HUDEP-2 (cell line): Measurements from ENCODE around the gene INSYN1.

Experiments
- DNase-seq, 76 experiments: peaks; one replicate each; lab custom pipeline; 2025; ENCODE audit not compliant: unreplicated experiment in 76 of 76; lab: John Stamatoyannopoulos, UW

The INSYN1 gene

DNA sequence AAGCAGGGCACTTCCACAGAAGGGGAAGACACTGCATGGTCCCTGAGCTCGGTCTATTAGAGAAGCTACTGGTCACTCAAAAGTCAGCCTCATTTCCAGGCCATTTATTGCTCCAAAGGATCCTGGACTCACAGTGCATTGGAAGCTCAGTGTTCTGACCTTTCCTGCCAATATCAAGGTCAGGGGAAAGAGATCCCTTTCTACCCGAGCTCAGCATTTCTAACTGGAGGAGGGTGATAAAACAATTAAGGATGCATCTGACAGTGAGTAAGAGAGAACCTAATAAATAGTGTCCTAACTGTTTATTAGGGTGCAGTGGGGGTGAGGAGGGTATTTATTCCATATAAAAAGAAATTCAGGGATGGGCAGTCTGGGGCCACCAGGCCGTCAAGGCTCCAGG lies 26.8 kb upstream of the INSYN1 start:
- DNase-seq, result no peak

DNA sequence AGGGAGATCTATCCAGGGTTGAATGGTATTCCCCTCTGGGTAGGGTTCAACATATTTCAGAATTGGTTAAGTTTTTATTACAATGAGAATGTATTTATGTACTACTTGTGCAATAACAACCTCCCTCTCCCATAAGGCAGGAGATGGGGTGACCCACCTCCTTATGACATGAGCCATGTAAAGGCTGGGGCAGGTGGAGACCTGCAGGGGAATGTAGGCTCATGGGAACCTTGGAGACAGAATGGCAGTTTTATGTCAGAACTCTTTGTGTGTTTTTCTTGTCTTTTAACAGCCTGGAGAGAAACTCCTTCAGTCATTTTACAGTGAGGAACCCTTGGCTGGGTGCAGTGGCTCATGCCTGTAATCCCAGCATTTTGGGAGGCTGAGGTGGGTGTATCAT lies 24.6 kb upstream of the INSYN1 start:
- DNase-seq, result no peak

GRCh38 chr15:73773428-73773827 lies 20.3 kb upstream of the INSYN1 start:
- DNase-seq, result no peak

- DNase-seq, result no peak
Observed at GRCh38 chr15:73771385-73772045, 18.4 kb upstream of the INSYN1 start.

GRCh38 chr15:73770050-73770449 lies 16.9 kb upstream of the INSYN1 start:
- DNase-seq, result no peak

DNA sequence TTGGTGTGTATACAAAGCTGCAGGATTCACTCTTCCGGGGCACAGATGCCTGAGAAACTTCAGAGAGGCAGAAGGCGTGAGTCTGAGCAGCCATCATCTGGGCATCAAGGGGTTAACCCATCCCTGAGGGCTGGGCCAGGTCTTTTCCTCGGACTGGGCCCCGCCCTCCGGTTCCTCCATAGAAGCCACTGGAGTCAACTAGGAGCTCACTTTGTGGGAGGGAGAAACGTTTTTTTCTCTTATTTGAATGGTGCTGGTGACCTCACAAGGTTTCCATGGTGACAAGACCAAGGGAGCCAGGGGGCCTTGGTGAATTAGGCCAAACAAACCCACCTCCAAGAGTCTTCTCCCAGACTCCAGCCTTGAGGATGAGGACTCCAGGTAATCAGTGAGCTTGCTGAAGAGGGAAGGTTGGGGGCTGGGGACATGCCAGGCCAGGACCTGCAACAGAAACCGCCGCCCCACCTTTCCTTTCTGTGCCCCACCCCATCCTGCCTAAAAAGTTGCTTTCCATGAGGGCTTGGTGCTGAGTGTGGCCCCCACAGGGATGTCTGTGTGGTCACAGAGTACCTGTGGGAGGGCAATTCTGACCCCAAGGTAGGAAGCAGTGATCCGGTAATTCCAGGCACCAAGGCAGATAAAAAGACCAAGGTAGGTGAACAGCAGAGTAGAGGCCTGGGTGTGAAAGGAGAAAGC lies 14.8 kb upstream of the INSYN1 start:
- no peak for DNase-seq

DNA sequence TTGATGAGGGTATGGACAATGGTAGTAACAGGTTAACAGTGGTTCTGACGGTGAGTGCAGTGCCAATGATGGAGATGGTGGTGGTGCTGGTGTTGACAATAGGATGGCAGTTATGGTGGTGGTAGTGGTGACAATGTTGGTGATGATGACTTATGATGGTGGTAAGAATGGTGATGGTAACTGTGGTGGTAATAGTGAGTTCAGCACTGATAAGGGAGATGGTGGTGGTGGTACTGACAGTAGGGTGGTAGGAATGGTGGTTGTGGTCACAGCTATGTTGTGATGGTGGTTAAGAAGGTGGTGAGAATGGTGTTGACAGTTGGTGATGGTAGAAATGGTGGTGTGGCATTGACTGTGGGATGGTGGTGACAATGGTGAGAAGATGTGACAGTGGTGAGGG lies 13.4 kb upstream of the INSYN1 start:
- DNase-seq, result no peak

DNA sequence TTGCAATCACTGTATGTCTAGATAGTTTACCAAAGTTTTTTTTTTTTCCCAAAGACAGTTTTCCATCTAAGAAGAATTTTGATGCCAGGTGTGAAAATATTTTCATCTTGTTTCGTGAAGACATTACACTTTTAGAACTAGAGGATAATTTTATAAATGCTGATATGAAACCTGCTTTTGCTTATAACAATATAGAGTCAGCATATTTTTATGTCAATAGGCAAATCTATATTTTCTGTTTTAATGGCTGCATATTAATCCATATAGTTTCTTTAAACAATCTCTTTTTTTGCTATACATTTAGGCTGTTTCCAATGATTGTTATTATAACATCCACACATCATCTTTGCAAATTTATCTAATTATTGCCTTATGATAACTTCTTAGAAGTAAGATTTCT lies 12.6 kb upstream of the INSYN1 start:
- no peak for DNase-seq

- no peak for DNase-seq
Observed at GRCh38 chr15:73763931-73764330, 10.8 kb upstream of the INSYN1 start.

- DNase-seq, result no peak
Observed at GRCh38 chr15:73760330-73761329, 7.5 kb upstream of the INSYN1 start.

- DNase-seq, result no peak
Observed at GRCh38 chr15:73758461-73758860, 5.3 kb upstream of the INSYN1 start.

DNA sequence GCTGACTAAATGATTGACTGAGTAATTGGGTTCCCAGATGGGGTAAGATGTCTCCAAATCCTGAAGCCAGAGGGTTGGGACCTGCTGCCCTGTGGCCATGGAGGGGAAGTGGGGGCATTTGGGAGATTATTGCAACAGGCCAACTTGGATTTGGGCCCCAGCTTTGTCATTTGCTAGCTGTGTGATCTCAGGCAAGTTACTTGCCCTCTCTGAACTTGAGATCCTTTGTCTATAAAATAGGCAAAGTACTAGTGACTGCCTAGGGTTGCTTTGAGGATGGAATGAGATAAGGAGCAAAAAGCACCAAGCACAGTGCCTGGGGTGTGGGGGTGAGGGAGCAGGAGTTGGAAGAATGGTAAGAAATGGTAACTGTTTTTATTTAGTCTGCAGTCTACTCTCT lies 4.4 kb upstream of the INSYN1 start:
- DNase-seq, result no peak

- no peak for DNase-seq
Observed at GRCh38 chr15:73756947-73757513, 3.9 kb upstream of the INSYN1 start.

- no peak for DNase-seq
Observed at GRCh38 chr15:73756390-73756789, 3.2 kb upstream of the INSYN1 start.

- DNase-seq, result no peak
Observed at GRCh38 chr15:73755946-73756345, 2.8 kb upstream of the INSYN1 start.

DNA sequence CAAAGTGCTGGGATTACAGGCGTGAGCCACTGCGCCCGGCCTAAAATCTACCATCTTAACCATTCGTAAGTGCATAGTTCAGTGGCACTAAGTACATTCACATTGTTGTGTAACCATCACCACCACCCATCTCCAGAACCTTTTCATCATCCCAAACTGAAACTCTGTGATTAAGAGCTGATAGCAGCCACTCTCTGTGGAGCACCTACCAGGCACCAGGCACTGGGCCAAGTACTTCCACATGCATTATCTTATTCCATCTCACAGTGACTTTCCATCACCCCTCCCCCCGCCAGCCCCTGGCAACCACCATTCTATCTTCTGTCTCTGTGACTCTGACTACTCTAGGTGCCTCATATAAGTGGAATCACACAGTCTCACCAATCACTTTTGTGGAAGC lies 2.3 kb upstream of the INSYN1 start:
- no peak for DNase-seq

GRCh38 chr15:73754461-73754860 lies 1.3 kb upstream of the INSYN1 start:
- DNase-seq, result no peak

DNA sequence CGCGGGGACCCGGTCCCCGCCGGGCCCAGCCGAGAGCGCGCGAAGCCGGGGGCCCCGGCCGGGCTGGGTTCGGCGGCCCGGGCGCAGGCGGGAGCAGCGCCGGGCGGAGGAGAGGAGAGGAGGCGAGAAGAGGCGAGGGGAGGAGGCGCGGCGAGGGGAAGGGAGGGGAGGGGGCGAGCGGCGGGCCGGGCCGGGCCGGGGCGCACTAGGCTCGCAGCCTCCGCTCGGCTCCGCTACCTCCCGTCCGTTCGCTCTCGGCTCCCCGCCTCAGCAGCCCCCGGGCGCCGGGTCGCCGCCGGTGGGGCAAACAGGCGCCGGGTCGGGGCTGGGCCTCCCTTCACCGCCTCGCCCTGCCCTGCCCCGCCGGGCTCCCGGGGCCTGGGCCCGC lies 351 bp downstream of the INSYN1 start:
- no peak for DNase-seq

DNA sequence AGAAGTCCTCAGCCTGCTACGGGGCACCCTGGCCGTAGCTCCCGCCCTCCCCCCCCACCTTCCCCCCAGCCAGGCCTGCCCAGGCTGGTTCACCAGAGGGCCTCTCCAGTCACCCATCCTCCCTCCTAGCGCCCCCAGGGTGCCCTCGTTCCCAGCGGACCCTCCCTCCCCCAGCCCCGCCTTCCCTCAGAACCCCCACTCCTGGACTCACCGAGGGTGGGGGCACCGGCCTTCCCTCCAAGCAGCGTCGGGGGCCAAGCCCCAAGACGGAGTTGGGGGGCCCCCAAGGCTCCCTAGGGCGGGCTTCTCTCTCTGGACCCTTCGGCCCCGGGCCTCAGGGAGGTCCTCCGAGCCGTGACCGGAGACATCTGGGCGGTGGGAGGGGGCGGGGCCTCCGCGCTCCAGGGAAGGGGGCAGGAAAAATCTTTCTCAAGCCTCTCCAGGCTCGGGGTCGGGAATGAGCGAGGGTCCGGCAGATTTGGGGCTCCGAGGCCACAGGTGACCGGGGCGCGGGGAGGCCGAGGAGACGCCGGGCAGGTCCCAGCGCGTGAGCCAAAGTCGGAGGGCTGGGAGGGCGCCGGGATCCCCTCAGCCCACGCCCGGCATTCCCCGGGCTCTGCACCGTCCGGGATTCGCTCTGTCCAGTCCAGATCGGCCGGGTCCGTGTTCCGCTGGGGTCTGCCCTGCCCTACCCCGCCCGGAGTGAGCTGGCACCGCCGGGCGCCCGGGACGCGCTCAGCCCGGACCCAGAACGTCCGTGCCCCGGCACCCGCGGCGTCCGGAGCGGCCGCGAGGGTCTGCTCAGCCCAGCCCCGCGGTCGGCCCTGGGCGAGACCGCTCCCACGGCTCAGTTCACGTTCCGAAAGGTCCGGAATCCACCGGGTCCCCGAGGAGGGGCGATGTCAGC lies 999 bp downstream of the INSYN1 start:
- DNase-seq, result no peak

- DNase-seq, result no peak
Observed at GRCh38 chr15:73751511-73751898, 1.6 kb downstream of the INSYN1 start.
